ENCODE measurements around the gene PRAMEF4.
"Not testable (repeated sequence)": the region's sequence is repeated elsewhere in the genome, so short reads cannot be mapped to it uniquely, and the experiment has no call there.

- TF ChIP-seq CTCF (IDR thresholded peaks at IDR 0.05; ENCODE audit: extremely low read depth in 1 of 2, insufficient read depth in 1 of 2, low read depth in 1 of 2, low read length in 2 of 2); POLR2A (IDR thresholded peaks at IDR 0.05; ENCODE audit: low read depth, low read length): not testable (repeated sequence)
Measured at GRCh38 chr1:12856786-12857185, 29.2 kb downstream of the PRAMEF4 start, which contains the start of gene PRAMEF2.
